Measurements from ENCODE around the gene SLC4A5. TPM values are rescaled to one million over a fixed set of nuclear protein-coding genes. Genes with fewer than 3 reads are reported as not detected.

Gene SLC4A5
- total RNA-seq, 1 experiment from 2014 or later = not detected

GRCh38 chr2:74262681-74263080 is 80.5 kb downstream of the SLC4A5 start:
- no peak overlapping the region for H3K4me3 ChIP-seq
- no peak for TF ChIP-seq EZH2 (IDR thresholded peaks at IDR 0.05; ENCODE audit: low read depth)
- TF ChIP-seq, protein P1, sequence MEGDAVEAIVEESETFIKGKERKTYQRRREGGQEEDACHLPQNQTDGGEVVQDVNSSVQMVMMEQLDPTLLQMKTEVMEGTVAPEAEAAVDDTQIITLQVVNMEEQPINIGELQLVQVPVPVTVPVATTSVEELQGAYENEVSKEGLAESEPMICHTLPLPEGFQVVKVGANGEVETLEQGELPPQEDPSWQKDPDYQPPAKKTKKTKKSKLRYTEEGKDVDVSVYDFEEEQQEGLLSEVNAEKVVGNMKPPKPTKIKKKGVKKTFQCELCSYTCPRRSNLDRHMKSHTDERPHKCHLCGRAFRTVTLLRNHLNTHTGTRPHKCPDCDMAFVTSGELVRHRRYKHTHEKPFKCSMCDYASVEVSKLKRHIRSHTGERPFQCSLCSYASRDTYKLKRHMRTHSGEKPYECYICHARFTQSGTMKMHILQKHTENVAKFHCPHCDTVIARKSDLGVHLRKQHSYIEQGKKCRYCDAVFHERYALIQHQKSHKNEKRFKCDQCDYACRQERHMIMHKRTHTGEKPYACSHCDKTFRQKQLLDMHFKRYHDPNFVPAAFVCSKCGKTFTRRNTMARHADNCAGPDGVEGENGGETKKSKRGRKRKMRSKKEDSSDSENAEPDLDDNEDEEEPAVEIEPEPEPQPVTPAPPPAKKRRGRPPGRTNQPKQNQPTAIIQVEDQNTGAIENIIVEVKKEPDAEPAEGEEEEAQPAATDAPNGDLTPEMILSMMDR (conservative IDR thresholded peaks at IDR 0.05) = no peak
- H4K20me1 ChIP-seq (ENCODE audit: insufficient read depth) = no peaks in the 10 kb centered on the region
- no peak for DNase-seq
- H3K9me2 ChIP-seq (ENCODE audit: insufficient read depth) = no peaks in the 10 kb centered on the region
- H2AFZ ChIP-seq = no peak overlapping the region
- H3K79me2 ChIP-seq (ENCODE audit: low read depth) = no peaks in the 10 kb centered on the region
- peaks cover 4% of the 10 kb centered on the region; the same call in 1 of the 2 replicates for H3F3A ChIP-seq (ENCODE audit: insufficient read depth, low read depth)
- BruUV-seq (replicated peaks) = no TSS peak
- no peak overlapping the region for H3K4me2 ChIP-seq
- POLR2A ChIA-PET (ENCODE audit: unreplicated experiment) = no interaction called here
- no peak overlapping the region for H3K27ac ChIP-seq
- peaks cover 16% of the 10 kb centered on the region for H3K4me1 ChIP-seq (replicated peaks; ENCODE audit: insufficient read depth)
- no peaks in the 10 kb centered on the region for H3K9me3 ChIP-seq (ENCODE audit: insufficient read depth, low read depth)
- H3K36me3 ChIP-seq (ENCODE audit: low read depth) = no peaks in the 10 kb centered on the region
- H3K27me3 ChIP-seq (ENCODE audit: insufficient read depth, low read depth) = no peaks in the 10 kb centered on the region
- CTCF ChIA-PET = no interaction called here
- intact Hi-C loops (cut with micrococcal nuclease; ENCODE audit: unreplicated experiment) = loop anchor here (10.0 kb wide), 1 partner anchor 192 kb away; the partner anchor contains the start of genes INO80B and WBP1

DNA sequence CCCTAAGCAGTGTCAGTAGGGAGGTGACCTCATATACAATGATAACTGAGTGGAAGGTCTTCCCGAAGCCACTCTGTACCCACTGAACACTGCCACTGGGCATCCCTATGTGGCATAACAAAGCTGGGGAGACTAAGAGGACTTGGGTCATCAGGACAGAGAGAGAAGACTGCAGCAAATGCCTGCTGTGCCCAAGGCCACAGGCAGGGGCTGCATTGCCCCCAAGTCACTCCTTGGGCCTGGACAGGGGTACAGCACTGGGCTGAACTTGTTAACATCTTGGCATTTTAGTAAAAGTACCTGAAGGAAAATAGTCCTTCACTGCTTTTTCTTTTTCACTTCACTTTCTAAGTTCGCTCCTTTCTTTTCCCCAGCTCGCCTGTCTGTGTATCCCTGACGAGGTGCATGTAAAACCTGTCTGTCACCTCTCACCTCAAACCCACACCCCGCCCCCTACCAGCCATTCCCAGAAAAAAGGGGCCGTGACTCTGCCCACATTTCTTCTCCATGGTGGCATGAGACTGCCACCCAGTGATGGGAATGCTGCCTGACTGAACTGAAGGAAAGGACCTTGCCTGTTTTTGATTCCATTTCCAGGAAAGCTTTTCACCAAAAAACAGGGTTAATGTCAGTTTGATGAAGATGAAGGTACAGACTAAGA is 81.9 kb downstream of the SLC4A5 start:
- Histone ChIP-seq H3K36me3 (ENCODE audit: low read depth) (no peaks in the 10 kb centered on the region), H3K27me3 (ENCODE audit: insufficient read depth, low read depth) (no peaks in the 10 kb centered on the region), H3K4me1 (replicated peaks; ENCODE audit: insufficient read depth) (peaks cover 5% of the 10 kb centered on the region), H3K9me2 (ENCODE audit: insufficient read depth) (no peaks in the 10 kb centered on the region), H4K20me1 (ENCODE audit: insufficient read depth) (no peaks in the 10 kb centered on the region), H3F3A (ENCODE audit: insufficient read depth, low read depth) (0 out of 2 replicates have a peak, but pooled peaks cover 4% of the 10 kb centered on the region), H3K27ac (no peak overlapping the region), H3K4me3 (no peak overlapping the region), H3K9me3 (ENCODE audit: insufficient read depth, low read depth) (no peaks in the 10 kb centered on the region), H2AFZ (no peak overlapping the region), H3K4me2 (peak overlapping the region; percentile 44), H3K79me2 (ENCODE audit: low read depth) (no peaks in the 10 kb centered on the region)
- intact Hi-C loops (cut with micrococcal nuclease; ENCODE audit: unreplicated experiment) = loop anchor here (1.0 to 10.0 kb wide), 2 partner anchors 193 to 437 kb away; partner anchors contain the start of genes INO80B and WBP1
- peak; percentile 72 to 81 for DNase-seq
- no TSS peak for BruUV-seq (replicated peaks)
- ChIA-PET POLR2A (ENCODE audit: unreplicated experiment) (interaction anchor here (0.7 kb wide), 1 partner anchor 278 kb away, joined by 4 read pairs; no protein-coding TSS in a partner anchor), CTCF (interaction anchor here (0.6 to 1.0 kb wide), 4 partner anchors 56 to 523 kb away, joined by 4 to 9 read pairs (median 4); no protein-coding TSS in a partner anchor)
- TF ChIP-seq EZH2 (IDR thresholded peaks at IDR 0.05; ENCODE audit: low read depth) = no peak
- TF ChIP-seq, protein P1 (conservative IDR thresholded peaks at IDR 0.05) = peak; percentile 81

- Histone ChIP-seq H3K27me3 (ENCODE audit: insufficient read depth, low read depth) (no peaks in the 10 kb centered on the region), H3K4me3 (no peak overlapping the region), H3K36me3 (ENCODE audit: low read depth) (no peaks in the 10 kb centered on the region), H2AFZ (no peak overlapping the region), H3K4me1 (replicated peaks; ENCODE audit: insufficient read depth) (peaks cover 4% of the 10 kb centered on the region), H3K9me3 (ENCODE audit: insufficient read depth, low read depth) (no peaks in the 10 kb centered on the region), H3K4me2 (no peak overlapping the region), H3K79me2 (ENCODE audit: low read depth) (no peaks in the 10 kb centered on the region), H4K20me1 (ENCODE audit: insufficient read depth) (no peaks in the 10 kb centered on the region), H3F3A (ENCODE audit: insufficient read depth, low read depth) (0 out of 2 replicates have a peak, but pooled peaks cover 4% of the 10 kb centered on the region), H3K27ac (no peak overlapping the region), H3K9me2 (ENCODE audit: insufficient read depth) (no peaks in the 10 kb centered on the region)
- no TSS peak for BruUV-seq (replicated peaks)
- intact Hi-C loops (cut with micrococcal nuclease; ENCODE audit: unreplicated experiment) = loop anchor here (10.0 kb wide), 1 partner anchor 194 kb away; the partner anchor contains the start of genes INO80B and WBP1
- TF ChIP-seq EZH2 (IDR thresholded peaks at IDR 0.05; ENCODE audit: low read depth) = no peak
- TF ChIP-seq, protein P1 (conservative IDR thresholded peaks at IDR 0.05) = no peak
- POLR2A ChIA-PET (ENCODE audit: unreplicated experiment) = no interaction called here
- CTCF ChIA-PET = interaction anchor here (0.7 to 0.9 kb wide), 2 partner anchors 102 to 140 kb away, joined by 4 to 9 read pairs; no protein-coding TSS in a partner anchor
- no peak for DNase-seq
These were observed 82.7 kb downstream of the SLC4A5 start for GRCh38 chr2:74260495-74260894.
